ENCODE results near the gene LVRN. TPM values are rescaled to one million over a fixed set of nuclear protein-coding genes. Genes with fewer than 3 reads are reported as not detected.

The LVRN gene
- total RNA-seq, 1 donor from 2014 or later: 0.56 TPM

- Mint-ChIP-seq H3K36me3 (ENCODE audit: low read depth) (no peaks in the 10 kb centered on the region), H3K4me1 (no peaks in the 10 kb centered on the region), H3K4me3 (no peak overlapping the region), H3K9me3 (no peaks in the 10 kb centered on the region), H3K27me3 (ENCODE audit: low read depth) (no peaks in the 10 kb centered on the region), H3K27ac (ENCODE audit: unreplicated experiment) (no peak overlapping the region)
- no peak for TF ChIP-seq CTCF (conservative IDR thresholded peaks at IDR 0.05)
- DNase-seq (ENCODE audit: low read depth, low spot score): no peak
Observed at GRCh38 chr5:115992848-115993350, 30.6 kb downstream of the LVRN start.

- no peaks in the 10 kb centered on the region for H3K4me1 Mint-ChIP-seq
- no peak for DNase-seq (ENCODE audit: low read depth, low spot score)
- no peak overlapping the region for H3K4me3 Mint-ChIP-seq
- no peak for TF ChIP-seq CTCF (conservative IDR thresholded peaks at IDR 0.05)
- H3K27ac Mint-ChIP-seq (ENCODE audit: unreplicated experiment): no peak overlapping the region
- no peaks in the 10 kb centered on the region for H3K9me3 Mint-ChIP-seq
- H3K36me3 Mint-ChIP-seq (ENCODE audit: low read depth): no peaks in the 10 kb centered on the region
- no peaks in the 10 kb centered on the region for H3K27me3 Mint-ChIP-seq (ENCODE audit: low read depth)
Observed at GRCh38 chr5:115995351-115995750, 33.1 kb downstream of the LVRN start.

- no peak overlapping the region for H3K27ac Mint-ChIP-seq (ENCODE audit: unreplicated experiment)
- H3K36me3 Mint-ChIP-seq (ENCODE audit: low read depth): no peaks in the 10 kb centered on the region
- H3K4me1 Mint-ChIP-seq: no peaks in the 10 kb centered on the region
- no peaks in the 10 kb centered on the region for H3K27me3 Mint-ChIP-seq (ENCODE audit: low read depth)
- no peak for TF ChIP-seq CTCF (conservative IDR thresholded peaks at IDR 0.05)
- no peaks in the 10 kb centered on the region for H3K9me3 Mint-ChIP-seq
- no peak for DNase-seq (ENCODE audit: low read depth, low spot score)
- H3K4me3 Mint-ChIP-seq: no peak overlapping the region
Observed at GRCh38 chr5:116002116-116002906, 40.0 kb downstream of the LVRN start.

- Mint-ChIP-seq H3K27ac (ENCODE audit: unreplicated experiment) (no peak overlapping the region), H3K9me3 (no peaks in the 10 kb centered on the region), H3K27me3 (ENCODE audit: low read depth) (no peaks in the 10 kb centered on the region), H3K36me3 (ENCODE audit: low read depth) (no peaks in the 10 kb centered on the region), H3K4me1 (no peaks in the 10 kb centered on the region), H3K4me3 (no peak overlapping the region)
- TF ChIP-seq CTCF (conservative IDR thresholded peaks at IDR 0.05): no peak
- DNase-seq (ENCODE audit: low read depth, low spot score): no peak
Observed at GRCh38 chr5:116004248-116004647, 42.0 kb downstream of the LVRN start.

- Mint-ChIP-seq H3K4me1 (no peaks in the 10 kb centered on the region), H3K27me3 (ENCODE audit: low read depth) (no peaks in the 10 kb centered on the region), H3K4me3 (no peak overlapping the region), H3K27ac (ENCODE audit: unreplicated experiment) (no peak overlapping the region), H3K36me3 (ENCODE audit: low read depth) (no peaks in the 10 kb centered on the region), H3K9me3 (no peaks in the 10 kb centered on the region)
- DNase-seq (ENCODE audit: low read depth, low spot score): no peak
- no peak for TF ChIP-seq CTCF (conservative IDR thresholded peaks at IDR 0.05)
Observed at GRCh38 chr5:116009806-116010205, 47.5 kb downstream of the LVRN start.
